Heart right ventricle (tissue), 16 donors: ENCODE results near the gene NFILZ. TPM values are rescaled to one million over a fixed set of nuclear protein-coding genes. Genes with fewer than 3 reads are reported as not detected.

Experiments
- ATAC-seq, 8 donors: fragments of 200-7000 bp; cut with Tn5 transposase; one replicate each; pipeline ENCODE4 v1.9.1; 2020; ENCODE audit warnings: mild to moderate bottlenecking in 8 of 8, moderate library complexity in 8 of 8, moderate number of reproducible peaks in 1 of 8
- DNase-seq, 2 donors: peaks; one replicate each; pipeline ENCODE4 v3.0.0-alpha.2; 2020
- H3K27ac ChIP-seq, 10 donors: fragments of 200-600 bp; sonication (generic) in 2 of 10; one replicate each; pipeline versions ENCODE4 v1.5.0 to v1.8.0; 2020 to 2022; ENCODE audit warnings: mild to moderate bottlenecking in 3 of 10
- H3K27me3 ChIP-seq, 7 donors: fragments of 200-600 bp; one replicate each; pipeline ENCODE4 v1.8.0; 2021 to 2022; ENCODE audit warnings: mild to moderate bottlenecking in 2 of 7
- H3K36me3 ChIP-seq, 9 donors: fragments of 200-600 bp; sonication (generic) in 1 of 9; one replicate each; pipeline versions ENCODE4 v1.5.0 to v1.8.0; 2020 to 2022; ENCODE audit warnings: mild to moderate bottlenecking in 2 of 9
- H3K4me1 ChIP-seq, 9 donors: fragments of 200-600 bp; sonication (generic) in 1 of 9; one replicate each; pipeline versions ENCODE4 v1.5.0 to v1.8.0; 2020 to 2022; ENCODE audit warnings: mild to moderate bottlenecking in 4 of 9
- H3K4me3 ChIP-seq, 10 donors: fragments of 200-600 bp; sonication (generic) in 2 of 10; one replicate each; pipeline versions ENCODE4 v1.5.0 to v1.8.0; 2020 to 2022; ENCODE audit warnings: mild to moderate bottlenecking in 7 of 10, moderate library complexity in 2 of 10
- H3K9me3 ChIP-seq, 11 donors: fragments of 200-600 bp in 10 of 11; sonication (generic) in 2 of 11; one replicate each; pipeline versions ENCODE4 v1.5.0 to v1.8.0; 2013 to 2022; ENCODE audit warnings: mild to moderate bottlenecking in 2 of 11, control low read depth in 1 of 11, moderate library complexity in 1 of 11
- WGBS, 2 donors: extraction: QIAGEN DNeasy Blood & Tissue Kit; methylation state at CpG; one replicate each; pipeline ENCODE4 v1.1.7; 2013; ENCODE audit warnings: inconsistent platforms in 1 of 2; 5-methylcytosine and 5-hydroxymethylcytosine counted together
- intact Hi-C, 10 donors: fragments of 100-400 bp; cut with DNase I; formaldehyde crosslinking; loops; one replicate each; pipeline versions ENCODE4 v1.11.1 to v1.14.2; 2022
- polyA plus RNA-seq, 2 donors: library from polyadenylated mRNA; stranded (reverse); fragments of 200-250 nt; gene quantifications; one replicate each; pipeline ENCODE4 v1.2.3, GENCODE V29; 2013
- total RNA-seq, 10 donors: library from RNA; stranded (reverse); fragmentation: NEBNext Ultra II Directional in 3 of 10; extraction: Animal tissue kit (Norgen Biotek cat#: 25700) in 3 of 10; gene quantifications; one replicate each; pipeline versions ENCODE4 v1.2.1 to v1.2.4, GENCODE V29; 2021 to 2023
- TF ChIP-seq, protein P1 (sequence below), 9 donors: fragments of 200-600 bp; sonication (generic) in 2 of 9; IDR thresholded peaks; one replicate each; pipeline versions ENCODE4 v1.5.0 to v1.8.0; 2021 to 2022; ENCODE audit warnings: antibody characterized with exemption in 9 of 9, mild to moderate bottlenecking in 5 of 9, moderate library complexity in 1 of 9
- donor health status: Arrhythmogenic right ventricular cardiomyopathy.
- donor health status: ischemic (EF 13 %, LVEDD 7.1; RV severe dilation, severe dysfunction).
- donor health status: healthy with polysubstance abuse.
- donor health status: DM: no; HTN: yes; CAD: no.
- donor health status: DM: no; HTN: no; CAD: no.
- donor health status: ischemic (EF 25% LVEDD 6.9; RV normal size, moderate dysfunction).
- donor health status: ischemic (EF 25% LVEDD 5.7; RV mildly dilated, moderate dysfunction).
- donor health status: healthy.
- donor health status: DM: yes; HTN: yes; CAD: no.
- donor health status: Ischemic cardiomyopathy.
- donor health status: ischemic (EF 35%, LVEDD 5.7; RV mildly dilated, moderate dysfunction).
- donor health status: nonischemic (EF 11% LVEDD 7.7; RV severe dilation, severe dysfunction).
- donor health status: DM: yes; HTN: yes; CAD: no.
- donor health status: PGD.
- donor health status: ischemic (EF 29% LVEDD 5.4; RV normal size, mild dysfunction).
- donor health status: nonischemic (EF 23%, LVEDD 6.1; RV moderate dilation, normal function).

The NFILZ gene
- total and polyA plus RNA-seq, 12 donors = not detected

DNA sequence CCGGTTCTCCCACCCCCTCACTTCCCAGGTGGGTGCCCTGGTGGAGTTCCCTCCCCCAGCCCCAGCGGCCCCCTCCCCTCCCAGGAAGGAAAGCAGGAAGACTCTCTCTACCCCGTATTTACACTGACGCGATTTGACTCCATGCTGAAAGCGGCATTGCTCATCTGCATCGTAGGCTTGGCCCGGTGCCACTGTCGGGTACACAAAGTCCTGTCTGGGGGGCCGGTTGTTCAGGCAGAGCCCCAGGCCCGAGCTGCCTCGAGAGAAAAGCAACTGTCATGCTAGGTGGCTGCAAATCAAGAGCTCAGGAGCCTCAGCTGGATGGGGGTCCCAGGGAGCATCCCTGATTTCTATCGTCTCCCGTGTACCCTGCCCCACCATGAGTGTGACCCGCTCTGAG lies 34.8 kb upstream of the NFILZ start:
- DNase-seq = no peak
- peaks cover 0 to 11% (median 0%) of the 10 kb centered on the region in 11 donors for H3K9me3 ChIP-seq
- peaks cover 0 to 22% (median 10%) of the 10 kb centered on the region in 7 donors for H3K27me3 ChIP-seq
- ATAC-seq = no peak
- intact Hi-C loops = no loop called here
- peaks cover 0 to 52% (median 0%) of the 10 kb centered on the region in 9 donors for H3K36me3 ChIP-seq
- H3K4me1 ChIP-seq = peaks cover 7 to 26% (median 18%) of the 10 kb centered on the region in 9 donors
- no peak overlapping the region for H3K27ac ChIP-seq
- H3K4me3 ChIP-seq = no peak overlapping the region
- 76 to 81% methylated on average over 15 of the region's 15 CpGs for WGBS, 2 donors
- TF ChIP-seq, protein P1, sequence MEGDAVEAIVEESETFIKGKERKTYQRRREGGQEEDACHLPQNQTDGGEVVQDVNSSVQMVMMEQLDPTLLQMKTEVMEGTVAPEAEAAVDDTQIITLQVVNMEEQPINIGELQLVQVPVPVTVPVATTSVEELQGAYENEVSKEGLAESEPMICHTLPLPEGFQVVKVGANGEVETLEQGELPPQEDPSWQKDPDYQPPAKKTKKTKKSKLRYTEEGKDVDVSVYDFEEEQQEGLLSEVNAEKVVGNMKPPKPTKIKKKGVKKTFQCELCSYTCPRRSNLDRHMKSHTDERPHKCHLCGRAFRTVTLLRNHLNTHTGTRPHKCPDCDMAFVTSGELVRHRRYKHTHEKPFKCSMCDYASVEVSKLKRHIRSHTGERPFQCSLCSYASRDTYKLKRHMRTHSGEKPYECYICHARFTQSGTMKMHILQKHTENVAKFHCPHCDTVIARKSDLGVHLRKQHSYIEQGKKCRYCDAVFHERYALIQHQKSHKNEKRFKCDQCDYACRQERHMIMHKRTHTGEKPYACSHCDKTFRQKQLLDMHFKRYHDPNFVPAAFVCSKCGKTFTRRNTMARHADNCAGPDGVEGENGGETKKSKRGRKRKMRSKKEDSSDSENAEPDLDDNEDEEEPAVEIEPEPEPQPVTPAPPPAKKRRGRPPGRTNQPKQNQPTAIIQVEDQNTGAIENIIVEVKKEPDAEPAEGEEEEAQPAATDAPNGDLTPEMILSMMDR (IDR thresholded peaks at IDR 0.05) = no peak

GRCh38 chr19:8596168-8596567 lies 34.3 kb upstream of the NFILZ start:
- H3K4me1 ChIP-seq = peaks cover 7 to 26% (median 18%) of the 10 kb centered on the region in 9 donors
- TF ChIP-seq, protein P1 (IDR thresholded peaks at IDR 0.05) = no peak
- peaks cover 0 to 21% (median 10%) of the 10 kb centered on the region in 7 donors for H3K27me3 ChIP-seq
- H3K36me3 ChIP-seq = peaks cover 0 to 57% (median 0%) of the 10 kb centered on the region in 9 donors
- 90 to 92% methylated on average over 23 of the region's 23 CpGs for WGBS, 2 donors
- no peak for DNase-seq
- ATAC-seq = no peak
- H3K9me3 ChIP-seq = peaks cover 0 to 11% (median 0%) of the 10 kb centered on the region in 11 donors
- intact Hi-C loops = no loop called here
- H3K4me3 ChIP-seq = no peak overlapping the region
- H3K27ac ChIP-seq = no peak overlapping the region

- DNase-seq = no peak
- Histone ChIP-seq H3K27ac (no peak overlapping the region), H3K36me3 (peaks cover 0 to 95% (median 11%) of the 10 kb centered on the region in 9 donors), H3K9me3 (peaks cover 0 to 9% (median 6%) of the 10 kb centered on the region in 11 donors), H3K4me3 (no peak overlapping the region), H3K4me1 (peaks cover 0 to 8% (median 0%) of the 10 kb centered on the region in 9 donors), H3K27me3 (no peaks in the 10 kb centered on the region)
- ATAC-seq = no peak
- 88 to 100% methylated on average over 2 of the region's 2 CpGs for WGBS, 2 donors
- TF ChIP-seq, protein P1 (IDR thresholded peaks at IDR 0.05) = no peak
- intact Hi-C loops = no loop called here
Measured at GRCh38 chr19:8600064-8600463, 30.4 kb upstream of the NFILZ start.

GRCh38 chr19:8600816-8601215 lies 29.6 kb upstream of the NFILZ start:
- WGBS, 2 donors = 96 to 97% methylated on average over 16 of the region's 16 CpGs
- Histone ChIP-seq H3K27me3 (no peaks in the 10 kb centered on the region), H3K4me1 (no peaks in the 10 kb centered on the region), H3K9me3 (peaks cover 0 to 15% (median 7%) of the 10 kb centered on the region in 11 donors), H3K36me3 (peaks cover 0 to 93% (median 12%) of the 10 kb centered on the region in 9 donors), H3K27ac (no peak overlapping the region), H3K4me3 (no peak overlapping the region)
- TF ChIP-seq, protein P1 (IDR thresholded peaks at IDR 0.05) = no peak
- no peak for ATAC-seq
- DNase-seq = no peak
- intact Hi-C loops = no loop called here
